Smooth muscle cell (in vitro differentiated cells): ENCODE measurements around the gene ZNF211. TPM values are rescaled to one million over a fixed set of nuclear protein-coding genes. Genes with fewer than 3 reads are reported as not detected.

ENCODE experiments used
- DNase-seq: peaks from one replicate; lab custom pipeline; 2025; ENCODE audit not compliant: unreplicated experiment; lab: John Stamatoyannopoulos, UW
- H2AFZ ChIP-seq: fragments of 200-600 bp; sonication (generic); 2 replicates; pipeline ENCODE4 v1.6.0; 2016; ENCODE audit warnings: antibody characterized with exemption, low read depth, mild to moderate bottlenecking
- H3F3A ChIP-seq: fragments of 200-600 bp; sonication (generic); 2 replicates; pipeline ENCODE4 v1.6.0; 2017; ENCODE audit warnings: antibody characterized with exemption, low read depth
- H3K27ac ChIP-seq: fragments of 200-600 bp; sonication (generic); 2 replicates; pipeline ENCODE4 v1.5.1; 2016; ENCODE audit warnings: low read depth, mild to moderate bottlenecking
- H3K27me3 ChIP-seq: fragments of 200-600 bp; sonication (generic); 2 replicates; pipeline ENCODE4 v1.6.1; 2016; ENCODE audit warnings: low read depth, mild to moderate bottlenecking
- H3K36me3 ChIP-seq: fragments of 200-600 bp; sonication (generic); 2 replicates; pipeline ENCODE4 v1.5.1; 2016; ENCODE audit warnings: low read depth
- H3K4me1 ChIP-seq: fragments of 200-600 bp; sonication (generic); 2 replicates; pipeline ENCODE4 v1.5.1; 2016; ENCODE audit warnings: low read depth
- H3K4me2 ChIP-seq: fragments of 200-600 bp; sonication (generic); 2 replicates; pipeline ENCODE4 v1.6.0; 2016; ENCODE audit warnings: mild to moderate bottlenecking
- H3K4me3 ChIP-seq: fragments of 200-600 bp; sonication (generic); 2 replicates; pipeline ENCODE4 v1.5.1; 2016; ENCODE audit warnings: mild to moderate bottlenecking
- H3K79me2 ChIP-seq: fragments of 200-600 bp; sonication (generic); 2 replicates; pipeline ENCODE4 v1.6.0; 2016; ENCODE audit warnings: low read depth, mild to moderate bottlenecking
- H3K9ac ChIP-seq: fragments of 200-600 bp; sonication (generic); 2 replicates; pipeline ENCODE4 v1.6.0; 2016; ENCODE audit warnings: low read depth
- H3K9me3 ChIP-seq: fragments of 200-600 bp; sonication (generic); replicated peaks from 2 replicates; pipeline ENCODE4 v1.5.1; 2016; ENCODE audit warnings: low read depth
- H4K20me1 ChIP-seq: fragments of 200-600 bp; sonication (generic); 2 replicates; pipeline ENCODE4 v1.6.0; 2016; ENCODE audit warnings: low read depth
- CTCF ChIP-seq: fragments of 200-600 bp; sonication (generic); IDR thresholded peaks from 2 replicates; pipeline ENCODE4 v1.5.1; 2017; ENCODE audit warnings: borderline replicate concordance, mild to moderate bottlenecking, antibody characterized with exemption; ENCODE audit not compliant: insufficient read depth, poor library complexity, severe bottlenecking
- WGBS: methylation state at CpG from one replicate; pipeline ENCODE4 v1.1.7; 2016; ENCODE audit warnings: low lambda C conversion rate; 5-methylcytosine and 5-hydroxymethylcytosine counted together
- polyA plus RNA-seq: library from polyadenylated mRNA; unstranded; fragments of >200 nt; fragmentation: Nextera tagmentation; extraction: Ambion mirVana; gene quantifications from 2 replicates; pipeline ENCODE4 v1.2.1, GENCODE V29; 2016
- total RNA-seq: library from RNA; depleted of rRNA; stranded (reverse); fragments of >200 nt; gene quantifications from 2 replicates; pipeline ENCODE4 v1.2.3, GENCODE V29; 2014

The ZNF211 gene
- total and polyA plus RNA-seq, 2 experiments from 2014 or later = 10.5 to 15.7 TPM

DNA sequence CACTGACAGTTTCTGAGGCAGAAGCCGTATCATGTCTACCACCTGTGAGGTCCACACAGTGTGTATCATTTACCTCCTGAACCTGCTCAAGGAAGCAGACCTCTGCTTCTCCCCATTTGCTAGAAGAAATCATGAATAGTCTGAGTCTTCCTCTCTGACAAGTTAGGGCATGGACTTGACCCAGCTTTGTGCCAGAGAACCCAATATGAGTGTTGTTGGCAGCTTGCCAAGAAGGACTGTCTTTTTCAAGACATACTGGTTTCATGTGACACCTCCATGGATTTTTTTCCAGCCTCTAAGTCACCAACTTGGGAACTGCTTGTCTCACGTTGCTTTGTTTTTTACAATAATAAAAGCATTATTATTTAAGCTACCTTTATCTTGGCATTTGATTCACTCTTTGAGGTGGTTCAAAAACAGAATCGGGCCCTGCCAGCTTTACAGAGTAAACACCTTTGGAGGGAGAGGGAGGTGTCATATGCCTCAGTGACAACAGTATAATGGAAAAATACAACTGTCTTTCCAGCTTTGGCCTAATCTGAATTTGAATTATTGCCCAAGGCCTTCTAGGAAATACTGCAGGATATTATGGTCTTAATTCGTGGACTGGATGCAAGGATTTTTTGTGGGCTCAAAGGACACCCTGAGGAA, 9.6 kb downstream of the ZNF211 start:
- H3K4me3 ChIP-seq = no peak overlapping the region
- H4K20me1 ChIP-seq = no peaks in the 10 kb centered on the region
- DNase-seq = no peak
- H3K9ac ChIP-seq = no peak overlapping the region
- peaks cover 53% of the 10 kb centered on the region for H3K9me3 ChIP-seq
- no peak overlapping the region for H2AFZ ChIP-seq
- no peak for TF ChIP-seq CTCF
- H3K4me2 ChIP-seq = no peak overlapping the region
- no peak overlapping the region for H3K27ac ChIP-seq
- H3K4me1 ChIP-seq = no peaks in the 10 kb centered on the region
- no peaks in the 10 kb centered on the region for H3K27me3 ChIP-seq
- no peaks in the 10 kb centered on the region for H3F3A ChIP-seq
- peaks cover 53% of the 10 kb centered on the region for H3K36me3 ChIP-seq
- WGBS = over 99% methylated on average over 4 of the region's 4 CpGs
- H3K79me2 ChIP-seq = peaks cover 8% of the 10 kb centered on the region

DNA sequence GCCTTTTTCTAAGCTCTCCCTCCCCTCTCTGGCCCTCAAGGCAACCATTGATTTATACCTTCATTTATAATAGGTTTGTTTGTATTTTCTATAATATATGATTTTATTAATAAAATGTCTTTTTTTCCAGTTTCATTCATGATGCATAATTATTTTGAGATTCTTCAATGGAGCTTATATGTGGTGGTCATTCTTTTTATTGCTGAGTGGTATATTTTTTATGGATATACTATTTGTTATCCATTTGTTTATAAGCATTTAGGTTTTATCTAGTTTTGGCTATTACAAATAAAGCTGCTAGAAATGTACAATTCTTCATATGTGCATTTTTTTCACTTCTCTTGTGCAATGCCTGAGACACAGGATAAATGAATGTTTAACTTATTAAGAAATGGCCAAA, 10.8 kb downstream of the ZNF211 start:
- Histone ChIP-seq H3K9ac (no peak overlapping the region), H2AFZ (no peak overlapping the region), H3K27ac (no peak overlapping the region), H3K4me3 (no peak overlapping the region), H3K36me3 (peaks cover 44% of the 10 kb centered on the region), H4K20me1 (no peaks in the 10 kb centered on the region), H3K27me3 (no peaks in the 10 kb centered on the region), H3K9me3 (peaks cover 42% of the 10 kb centered on the region), H3K4me1 (no peaks in the 10 kb centered on the region), H3K79me2 (peaks cover 3% of the 10 kb centered on the region), H3K4me2 (no peak overlapping the region), H3F3A (no peaks in the 10 kb centered on the region)
- DNase-seq = no peak
- TF ChIP-seq CTCF = no peak

- Histone ChIP-seq H3K9ac (no peak overlapping the region), H3K36me3 (no peaks in the 10 kb centered on the region), H3K27me3 (no peaks in the 10 kb centered on the region), H3F3A (no peaks in the 10 kb centered on the region), H2AFZ (no peak overlapping the region), H3K4me3 (no peak overlapping the region), H4K20me1 (no peaks in the 10 kb centered on the region), H3K79me2 (no peaks in the 10 kb centered on the region), H3K4me2 (no peak overlapping the region), H3K9me3 (peaks cover 3% of the 10 kb centered on the region), H3K27ac (no peak overlapping the region), H3K4me1 (no peaks in the 10 kb centered on the region)
- WGBS = 86% methylated on average over 6 of the region's 6 CpGs
- no peak for TF ChIP-seq CTCF
- no peak for DNase-seq
Observed at GRCh38 chr19:57648331-57649003, 15.5 kb downstream of the ZNF211 start.

DNA sequence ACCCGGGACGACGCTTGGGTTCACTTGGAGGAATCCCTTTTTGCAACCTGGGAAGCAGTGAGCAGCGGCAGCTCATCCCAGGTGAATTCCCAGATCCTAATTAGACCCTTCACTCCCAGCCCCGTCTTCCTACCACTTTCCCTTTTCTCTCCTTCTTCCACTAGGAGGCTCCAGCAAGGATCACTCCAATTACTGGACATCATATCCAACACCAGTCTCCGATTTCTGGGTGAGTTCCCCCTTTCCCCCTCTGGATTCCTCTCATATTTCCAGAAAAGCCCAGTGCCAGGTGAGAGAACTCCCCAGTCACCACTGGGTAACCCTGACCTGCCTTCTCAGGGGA, 18.7 kb downstream of the ZNF211 start:
- Histone ChIP-seq H3K27me3 (no peaks in the 10 kb centered on the region), H3K79me2 (no peaks in the 10 kb centered on the region), H3K4me3 (no peak overlapping the region), H2AFZ (no peak overlapping the region), H3K4me2 (peak overlapping the region; percentile 59), H3K27ac (peak overlapping the region; percentile 42), H3K9ac (no peak overlapping the region), H3F3A (no peaks in the 10 kb centered on the region), H3K9me3 (no peaks in the 10 kb centered on the region), H3K36me3 (no peaks in the 10 kb centered on the region), H3K4me1 (no peaks in the 10 kb centered on the region), H4K20me1 (no peaks in the 10 kb centered on the region)
- DNase-seq = no peak
- TF ChIP-seq CTCF = no peak
- WGBS = 62% methylated on average over 6 of the region's 6 CpGs
